ENCODE data around the gene INSL3.
"Not testable (repeated sequence)": the region's sequence is repeated elsewhere in the genome, so short reads cannot be mapped to it uniquely, and the experiment has no call there.

The INSL3 gene

DNA sequence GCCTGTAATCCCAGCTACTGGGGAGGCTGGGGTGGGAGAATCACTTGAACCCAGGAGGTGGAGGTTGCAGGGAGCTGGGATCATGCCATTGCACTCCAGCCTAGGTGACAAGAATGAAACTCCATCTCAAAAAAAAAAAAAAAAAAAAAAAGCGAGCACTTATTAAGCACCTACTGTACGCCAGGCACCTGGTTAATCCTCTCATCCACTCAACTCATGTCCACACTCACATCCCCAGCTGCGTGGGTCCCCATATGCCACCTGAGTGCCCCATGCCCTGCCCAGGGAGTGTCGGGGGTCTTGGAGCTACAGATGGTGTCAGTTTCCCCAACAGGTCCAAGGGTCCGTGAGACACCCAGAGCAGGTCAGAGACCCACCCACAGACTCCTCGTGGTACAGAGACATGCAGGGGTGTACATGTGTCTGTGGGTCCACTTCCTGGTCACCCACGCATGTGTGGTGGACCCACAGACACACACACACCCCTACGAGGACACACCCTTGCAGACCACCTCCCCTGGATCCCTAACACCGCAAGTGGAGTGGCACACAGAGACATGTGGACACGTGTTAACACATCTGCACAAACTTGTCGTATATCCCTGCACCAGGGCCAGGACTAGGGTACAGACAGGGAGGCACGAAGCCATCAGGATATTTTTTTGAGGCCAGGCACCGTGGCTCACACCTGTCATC is 3.5 kb downstream of the INSL3 start:
- DNase-seq (ENCODE audit: low read depth in 2 of 3, low spot score in 2 of 3) = no peak

GRCh38 chr19:17812099-17812498 is 9.2 kb downstream of the INSL3 start:
- no peak for DNase-seq (ENCODE audit: low read depth in 2 of 3, low spot score in 2 of 3)

GRCh38 chr19:17811681-17812080 is 9.6 kb downstream of the INSL3 start:
- DNase-seq (ENCODE audit: low read depth in 2 of 3, low spot score in 2 of 3) = no peak

DNA sequence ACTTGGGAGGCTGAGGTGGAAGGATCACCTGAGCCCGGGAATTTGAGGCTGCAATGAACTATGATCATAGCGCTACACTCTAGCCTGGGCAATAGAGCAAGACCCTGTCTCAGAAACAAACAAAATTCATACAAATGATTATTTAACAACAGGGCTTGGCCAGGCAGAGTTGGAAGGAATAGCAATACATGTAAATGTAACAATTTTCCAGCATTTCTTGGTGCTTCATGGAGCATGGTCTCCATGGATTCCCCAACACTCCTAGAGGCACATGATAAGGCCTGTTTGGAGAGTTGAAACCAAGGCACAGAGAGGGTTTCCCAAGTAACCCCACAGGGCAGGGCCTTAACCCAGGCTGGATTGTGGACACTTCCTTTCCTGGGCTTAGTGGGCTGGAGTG is 10.2 kb downstream of the INSL3 start:
- DNase-seq (ENCODE audit: low read depth in 2 of 3, low spot score in 2 of 3) = no peak

DNA sequence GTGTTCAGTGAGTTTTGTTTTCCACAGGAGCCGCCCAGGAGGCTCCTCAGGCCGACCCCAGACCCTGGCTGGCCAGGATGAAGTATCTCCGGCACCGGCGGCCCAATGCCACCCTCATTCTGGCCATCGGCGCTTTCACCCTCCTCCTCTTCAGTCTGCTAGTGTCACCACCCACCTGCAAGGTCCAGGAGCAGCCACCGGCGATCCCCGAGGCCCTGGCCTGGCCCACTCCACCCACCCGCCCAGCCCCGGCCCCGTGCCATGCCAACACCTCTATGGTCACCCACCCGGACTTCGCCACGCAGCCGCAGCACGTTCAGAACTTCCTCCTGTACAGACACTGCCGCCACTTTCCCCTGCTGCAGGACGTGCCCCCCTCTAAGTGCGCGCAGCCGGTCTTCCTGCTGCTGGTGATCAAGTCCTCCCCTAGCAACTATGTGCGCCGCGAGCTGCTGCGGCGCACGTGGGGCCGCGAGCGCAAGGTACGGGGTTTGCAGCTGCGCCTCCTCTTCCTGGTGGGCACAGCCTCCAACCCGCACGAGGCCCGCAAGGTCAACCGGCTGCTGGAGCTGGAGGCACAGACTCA is 13.5 kb downstream of the INSL3 start:
- DNase-seq (ENCODE audit: low read depth in 2 of 3, low spot score in 2 of 3) = no peak

DNA sequence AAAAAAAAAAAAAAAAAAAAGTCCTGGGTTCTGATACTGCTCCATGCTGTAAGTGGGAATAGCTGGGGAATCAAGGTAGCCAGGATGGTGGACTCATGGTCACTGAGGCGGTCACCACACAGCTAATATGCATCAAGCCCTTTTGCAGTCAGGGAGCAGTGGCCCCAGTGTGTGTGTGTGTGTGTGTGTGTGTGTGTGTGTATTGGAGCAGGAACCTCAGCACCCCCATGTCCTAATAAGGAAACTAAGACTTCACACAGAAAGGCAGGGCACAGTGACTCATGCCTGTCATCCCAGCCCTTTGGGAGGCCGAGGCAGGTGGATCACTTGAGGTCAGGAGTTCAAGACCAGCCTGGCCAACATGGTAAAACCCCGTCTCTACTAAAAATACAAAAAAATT is 14.4 kb downstream of the INSL3 start:
- no peak for DNase-seq (ENCODE audit: low read depth in 2 of 3, low spot score in 2 of 3)

DNA sequence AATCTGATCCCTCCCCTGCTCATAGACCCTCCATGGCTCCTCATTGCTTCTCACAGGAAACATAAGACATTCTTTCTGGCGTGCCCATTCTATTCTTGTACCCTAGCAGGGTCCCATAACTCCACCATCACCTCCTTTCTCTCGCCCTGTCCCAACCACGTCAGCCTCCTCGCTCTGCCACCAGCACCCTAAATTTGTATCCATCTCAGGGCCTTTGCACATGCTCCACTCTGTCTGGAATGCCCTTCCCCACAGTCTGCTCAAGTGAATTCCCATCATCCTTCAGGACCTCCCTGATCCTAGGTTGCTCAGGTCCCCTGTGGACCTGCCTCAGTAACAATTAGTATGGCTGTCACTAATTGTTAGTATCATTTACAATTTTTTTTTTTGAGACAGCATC is 15.9 kb downstream of the INSL3 start:
- DNase-seq (ENCODE audit: low read depth in 2 of 3, low spot score in 2 of 3) = no peak

DNA sequence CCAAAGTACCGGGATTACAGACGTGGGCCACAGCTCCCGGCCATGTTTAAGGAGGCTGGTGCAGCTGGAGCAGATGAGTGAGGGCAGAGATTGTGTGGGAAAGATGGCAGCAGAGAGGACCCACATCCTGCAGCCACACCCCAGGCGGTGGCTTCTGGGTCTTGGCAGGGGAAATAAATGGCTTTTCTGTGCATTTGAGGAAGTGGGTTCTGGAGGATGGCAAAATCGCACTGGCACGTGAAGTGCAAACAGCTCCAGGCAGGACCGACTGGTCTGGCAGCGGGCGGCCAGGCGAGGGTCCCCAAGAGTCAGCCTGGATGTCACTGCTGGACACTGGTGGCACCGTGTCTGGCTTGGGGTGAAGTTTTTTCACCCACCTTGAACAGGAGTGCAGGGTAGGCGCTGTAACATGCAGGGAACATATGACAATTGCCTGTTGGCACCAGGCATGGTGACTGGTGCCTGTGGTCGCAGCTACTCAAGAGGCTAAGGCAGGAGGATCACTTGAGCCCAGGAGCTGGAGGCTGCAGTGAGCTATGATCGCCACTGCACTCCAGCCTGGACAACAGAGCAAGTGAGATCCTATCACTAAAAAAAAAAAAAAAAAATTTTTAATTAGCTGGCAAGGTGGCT is 17.9 kb downstream of the INSL3 start:
- DNase-seq (ENCODE audit: low read depth in 2 of 3, low spot score in 2 of 3) = no peak

GRCh38 chr19:17802137-17802858 is 19.0 kb downstream of the INSL3 start:
- DNase-seq (ENCODE audit: low read depth in 2 of 3, low spot score in 2 of 3) = no peak

- DNase-seq (ENCODE audit: low read depth in 2 of 3, low spot score in 2 of 3) = not testable (repeated sequence)
Observed at GRCh38 chr19:17798599-17798998, 22.7 kb downstream of the INSL3 start.

- DNase-seq (ENCODE audit: low read depth in 2 of 3, low spot score in 2 of 3) = peak in 2 of 3 experiments; percentile 23 to 27
Observed at GRCh38 chr19:17797424-17798201, 23.7 kb downstream of the INSL3 start.

DNA sequence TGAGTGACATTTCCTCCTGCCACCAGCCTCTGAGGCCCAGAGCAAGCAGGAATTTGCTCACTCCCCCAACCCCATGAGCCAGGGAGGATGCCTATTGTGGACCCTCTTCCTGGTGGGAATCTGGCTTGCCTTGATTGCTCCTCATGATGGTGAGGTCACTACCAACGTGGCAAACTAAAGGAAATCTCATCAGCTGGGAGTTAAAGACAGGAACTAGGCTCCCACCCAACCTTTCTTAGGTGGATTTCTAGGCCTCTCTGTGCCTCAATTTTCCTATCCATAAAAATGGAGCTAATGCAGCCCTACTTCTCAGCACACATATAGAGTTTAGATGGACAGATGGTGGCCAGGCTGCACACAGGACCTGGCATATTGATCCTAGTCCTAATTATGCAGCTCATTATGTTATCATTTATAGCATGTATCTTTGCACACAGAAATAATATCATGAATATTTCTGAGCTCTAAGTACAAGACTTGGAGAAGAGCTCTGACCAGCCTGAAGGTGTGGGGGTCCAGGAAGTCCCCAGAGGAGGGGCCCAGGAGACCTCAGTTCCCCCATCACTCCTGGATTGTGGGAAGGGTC is 24.4 kb downstream of the INSL3 start:
- no peak for DNase-seq (ENCODE audit: low read depth in 2 of 3, low spot score in 2 of 3)

DNA sequence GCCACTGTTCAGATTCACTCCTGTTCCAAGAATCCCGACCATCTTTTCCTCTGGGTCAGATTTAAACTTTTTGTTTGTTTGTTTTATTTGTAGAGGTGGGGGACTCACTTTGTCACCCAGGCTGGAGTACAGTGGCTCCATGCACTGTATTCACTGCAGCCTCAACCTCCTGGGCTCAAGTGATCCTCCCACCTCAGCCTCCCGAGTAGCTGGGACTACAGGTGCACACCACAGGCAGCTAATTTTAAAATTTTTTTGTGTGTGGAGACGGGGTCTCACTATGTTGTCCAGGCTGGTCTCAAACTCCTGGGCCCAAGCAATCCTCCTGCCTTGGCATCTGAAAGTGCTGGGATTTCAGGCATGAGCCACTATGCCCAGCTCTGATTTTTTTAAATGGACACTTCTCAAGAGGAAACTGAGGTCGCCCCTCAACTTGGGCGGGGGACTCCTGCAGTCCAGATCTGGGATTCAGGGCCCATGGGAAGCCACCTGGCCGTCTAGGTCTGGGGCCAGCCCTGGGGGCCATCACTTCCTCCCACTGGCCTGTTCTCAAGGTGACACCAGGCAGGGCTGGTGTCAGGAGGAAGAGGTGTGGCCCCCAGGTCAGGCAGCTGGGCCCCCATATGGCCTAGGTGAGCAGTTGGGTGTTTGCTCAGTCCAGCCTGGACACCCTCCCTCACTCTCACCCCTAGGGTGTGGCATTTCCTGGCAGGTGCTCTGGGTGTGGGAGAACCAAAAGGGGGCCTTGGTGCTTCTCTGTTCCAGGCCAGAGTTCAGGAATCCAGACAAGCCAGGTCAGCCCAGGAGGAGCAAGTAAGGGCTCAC is 25.1 kb downstream of the INSL3 start:
- DNase-seq (ENCODE audit: low read depth in 2 of 3, low spot score in 2 of 3) = no peak

GRCh38 chr19:17795495-17795856 is 25.8 kb downstream of the INSL3 start:
- DNase-seq (ENCODE audit: low read depth in 2 of 3, low spot score in 2 of 3) = no peak

GRCh38 chr19:17794731-17795494 is 26.4 kb downstream of the INSL3 start, which contains the start of gene B3GNT3:
Gene B3GNT3 (plus strand): TSS chr19:17795138. CDS start chr19:17807808, 12,670 bp downstream.
- no peak for DNase-seq (ENCODE audit: low read depth in 2 of 3, low spot score in 2 of 3)

GRCh38 chr19:17794412-17794730 is 26.9 kb downstream of the INSL3 start:
- DNase-seq (ENCODE audit: low read depth in 2 of 3, low spot score in 2 of 3) = no peak

- DNase-seq (ENCODE audit: low read depth in 2 of 3, low spot score in 2 of 3) = no peak
Observed at GRCh38 chr19:17790059-17790780, 31.1 kb downstream of the INSL3 start.

GRCh38 chr19:17788632-17789031 is 32.7 kb downstream of the INSL3 start:
- DNase-seq (ENCODE audit: low read depth in 2 of 3, low spot score in 2 of 3) = no peak

All from activated CD8-positive, alpha-beta memory T cell treated with anti-CD3 and anti-CD28 coated beads for 48 hours (primary cell).